KMS-11 (cell line): Measurements from ENCODE around the gene LRRK1.

ENCODE experiments used
- H2AFZ ChIP-seq: fragments of 200-600 bp; sonication (generic); 2 replicates; pipeline ENCODE4 v1.6.1; 2016; ENCODE audit warnings: antibody characterized with exemption, mixed run types, low read depth
- H3K27ac ChIP-seq: fragments of 200-600 bp; sonication (generic); 2 replicates; pipeline ENCODE4 v1.6.1; 2016; ENCODE audit warnings: mild to moderate bottlenecking, mixed run types
- H3K27me3 ChIP-seq: fragments of 200-600 bp; sonication (generic); 2 replicates; pipeline ENCODE4 v1.6.1; 2017; ENCODE audit warnings: mild to moderate bottlenecking, low read depth, mixed run types, moderate library complexity; ENCODE audit not compliant: insufficient read depth
- H3K36me3 ChIP-seq: fragments of 200-600 bp; sonication (generic); 2 replicates; pipeline ENCODE4 v1.6.1; 2017; ENCODE audit warnings: mild to moderate bottlenecking, mixed run types; ENCODE audit not compliant: insufficient read depth
- H3K4me1 ChIP-seq: fragments of 200-600 bp; sonication (generic); 2 replicates; pipeline ENCODE4 v1.6.1; 2016; ENCODE audit warnings: mild to moderate bottlenecking, low read depth, mixed run types; ENCODE audit not compliant: poor library complexity, severe bottlenecking
- H3K4me2 ChIP-seq: fragments of 200-600 bp; sonication (generic); 2 replicates; pipeline ENCODE4 v1.7.0; 2016; ENCODE audit warnings: mild to moderate bottlenecking, mixed run types
- H3K4me3 ChIP-seq: fragments of 200-600 bp; sonication (generic); IDR thresholded peaks from 2 replicates; pipeline ENCODE4 v1.6.1; 2017; ENCODE audit warnings: low read depth, low read length, mixed read lengths; ENCODE audit not compliant: insufficient read depth
- H3K79me2 ChIP-seq: fragments of 200-600 bp; sonication (generic); 2 replicates; pipeline ENCODE4 v1.6.1; 2016; ENCODE audit warnings: low read depth, mixed run types; ENCODE audit not compliant: insufficient read depth
- H3K9ac ChIP-seq: fragments of 200-600 bp; sonication (generic); 2 replicates; pipeline ENCODE4 v1.6.1; 2016; ENCODE audit warnings: mild to moderate bottlenecking, mixed run types
- H4K20me1 ChIP-seq: fragments of 200-600 bp; sonication (generic); 2 replicates; pipeline ENCODE4 v1.6.1; 2016; ENCODE audit warnings: mild to moderate bottlenecking, mixed run types; ENCODE audit not compliant: insufficient read depth
- TF ChIP-seq, protein P1 (sequence below): fragments of 200-600 bp; sonication (generic); conservative IDR thresholded peaks from 2 replicates; pipeline ENCODE4 v1.6.1; 2017; ENCODE audit warnings: low read depth, mild to moderate bottlenecking, antibody characterized with exemption, low read length, moderate library complexity, mixed read lengths

Gene LRRK1

DNA sequence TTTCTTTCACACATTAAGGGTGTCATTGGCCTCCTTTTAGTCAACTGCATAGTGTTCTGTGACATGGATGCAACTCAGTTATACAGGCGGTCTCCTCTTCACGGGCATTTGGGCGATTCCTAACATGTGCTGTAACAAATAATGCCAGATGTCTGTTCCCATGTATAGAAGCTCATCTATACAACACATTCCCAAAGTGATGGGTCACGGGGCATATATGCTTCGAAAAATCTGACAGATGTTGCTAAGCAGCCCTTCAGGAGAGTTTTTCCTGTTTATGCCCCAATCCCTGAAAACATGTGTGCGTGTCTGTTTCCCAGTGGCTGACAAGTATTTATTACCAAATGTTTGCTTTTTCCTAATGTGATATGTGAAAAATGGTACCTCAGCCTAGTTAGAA is 25.8 kb downstream of the LRRK1 start:
- no peaks in the 10 kb centered on the region for H4K20me1 ChIP-seq
- H3K36me3 ChIP-seq, result no peaks in the 10 kb centered on the region
- no peak overlapping the region for H2AFZ ChIP-seq
- H3K4me2 ChIP-seq, result no peak overlapping the region
- H3K27ac ChIP-seq, result no peak overlapping the region
- no peaks in the 10 kb centered on the region for H3K79me2 ChIP-seq
- no peak overlapping the region for H3K9ac ChIP-seq
- no peak overlapping the region for H3K4me3 ChIP-seq
- H3K4me1 ChIP-seq, result no peaks in the 10 kb centered on the region
- TF ChIP-seq, protein P1, sequence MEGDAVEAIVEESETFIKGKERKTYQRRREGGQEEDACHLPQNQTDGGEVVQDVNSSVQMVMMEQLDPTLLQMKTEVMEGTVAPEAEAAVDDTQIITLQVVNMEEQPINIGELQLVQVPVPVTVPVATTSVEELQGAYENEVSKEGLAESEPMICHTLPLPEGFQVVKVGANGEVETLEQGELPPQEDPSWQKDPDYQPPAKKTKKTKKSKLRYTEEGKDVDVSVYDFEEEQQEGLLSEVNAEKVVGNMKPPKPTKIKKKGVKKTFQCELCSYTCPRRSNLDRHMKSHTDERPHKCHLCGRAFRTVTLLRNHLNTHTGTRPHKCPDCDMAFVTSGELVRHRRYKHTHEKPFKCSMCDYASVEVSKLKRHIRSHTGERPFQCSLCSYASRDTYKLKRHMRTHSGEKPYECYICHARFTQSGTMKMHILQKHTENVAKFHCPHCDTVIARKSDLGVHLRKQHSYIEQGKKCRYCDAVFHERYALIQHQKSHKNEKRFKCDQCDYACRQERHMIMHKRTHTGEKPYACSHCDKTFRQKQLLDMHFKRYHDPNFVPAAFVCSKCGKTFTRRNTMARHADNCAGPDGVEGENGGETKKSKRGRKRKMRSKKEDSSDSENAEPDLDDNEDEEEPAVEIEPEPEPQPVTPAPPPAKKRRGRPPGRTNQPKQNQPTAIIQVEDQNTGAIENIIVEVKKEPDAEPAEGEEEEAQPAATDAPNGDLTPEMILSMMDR, result no peak
- no peaks in the 10 kb centered on the region for H3K27me3 ChIP-seq

- Histone ChIP-seq H4K20me1 (no peaks in the 10 kb centered on the region), H3K27ac (no peak overlapping the region), H3K4me2 (no peak overlapping the region), H2AFZ (no peak overlapping the region), H3K36me3 (no peaks in the 10 kb centered on the region), H3K4me1 (no peaks in the 10 kb centered on the region), H3K4me3 (no peak overlapping the region), H3K79me2 (no peaks in the 10 kb centered on the region), H3K27me3 (no peaks in the 10 kb centered on the region), H3K9ac (no peak overlapping the region)
- TF ChIP-seq, protein P1, result no peak
Observed at GRCh38 chr15:100947760-100948429, 28.7 kb downstream of the LRRK1 start.

GRCh38 chr15:100948430-100948762 is 29.2 kb downstream of the LRRK1 start:
- H4K20me1 ChIP-seq, result no peaks in the 10 kb centered on the region

GRCh38 chr15:100949691-100950090 is 30.5 kb downstream of the LRRK1 start:
- H2AFZ ChIP-seq, result no peak overlapping the region
- no peaks in the 10 kb centered on the region for H4K20me1 ChIP-seq
- H3K4me1 ChIP-seq, result no peaks in the 10 kb centered on the region
- H3K79me2 ChIP-seq, result no peaks in the 10 kb centered on the region
- TF ChIP-seq, protein P1, result no peak
- no peak overlapping the region for H3K9ac ChIP-seq
- no peak overlapping the region for H3K4me2 ChIP-seq
- no peak overlapping the region for H3K27ac ChIP-seq
- no peaks in the 10 kb centered on the region for H3K36me3 ChIP-seq
- no peak overlapping the region for H3K4me3 ChIP-seq
- no peaks in the 10 kb centered on the region for H3K27me3 ChIP-seq

More at GRCh38 chr15:100948430-100948762, 29.2 kb downstream of the LRRK1 start:
- Histone ChIP-seq H3K36me3 (no peaks in the 10 kb centered on the region), H3K27ac (no peak overlapping the region), H3K27me3 (no peaks in the 10 kb centered on the region), H3K4me3 (no peak overlapping the region), H3K9ac (no peak overlapping the region), H3K4me2 (no peak overlapping the region), H2AFZ (no peak overlapping the region), H3K4me1 (no peaks in the 10 kb centered on the region), H3K79me2 (no peaks in the 10 kb centered on the region)
- TF ChIP-seq, protein P1, result no peak
